SK-N-SH (cell line): ENCODE results near the gene SMIM7. TPM values are rescaled to one million over a fixed set of nuclear protein-coding genes. Genes with fewer than 3 reads are reported as not detected.

Experiments
- CTCF ChIA-PET: fragments of 300-600, 350-600 bp; formaldehyde crosslinking; extraction: SDS; loops from one replicate; lab custom pipeline; 2021; lab: Yijun Ruan, JAX
- POLR2A ChIA-PET: fragments of 350-600 bp; sonication (Branson Sonifier 250); formaldehyde crosslinking; extraction: SDS; loops from one replicate; lab custom pipeline; 2020; ENCODE audit warnings: antibody characterized with exemption, inconsistent platforms; lab: Yijun Ruan, JAX
- DNase-seq: peaks from one replicate; pipeline ENCODE4 v3.0.0; 2012
- H2AFZ ChIP-seq: fragments of 200-600 bp; sonication (generic); 2 replicates; pipeline ENCODE4 v1.8.1; 2016; ENCODE audit warnings: antibody characterized with exemption, mild to moderate bottlenecking, low read depth
- H3F3A ChIP-seq: fragments of 200-600 bp; sonication (generic); replicated peaks from 2 replicates; pipeline ENCODE3; 2016; ENCODE audit warnings: antibody characterized with exemption, mild to moderate bottlenecking; ENCODE audit not compliant: insufficient read depth
- H3K27ac ChIP-seq, 2 experiments: fragments of 200-500 bp in 1 of 2; fragments of 200-600 bp in 1 of 2; sonication (Bioruptor generic) in 1 of 2; sonication (generic), shearing (Covaris generic) in 1 of 2; 2 replicates each; pipeline versions ENCODE4 v1.5.1 to v1.6.1; 2014 to 2016; ENCODE audit warnings: low read depth in 2 of 2, inconsistent platforms in 1 of 2, low read length in 1 of 2, mild to moderate bottlenecking in 1 of 2, mixed read lengths in 1 of 2
- H3K27me3 ChIP-seq: fragments of 200-600 bp; sonication (generic), shearing (Covaris generic); 2 replicates; pipeline ENCODE4 v1.6.1; 2016; ENCODE audit warnings: mixed run types; ENCODE audit not compliant: insufficient read depth
- H3K36me3 ChIP-seq, 2 experiments: fragments of 200-500 bp in 1 of 2; fragments of 200-600 bp in 1 of 2; sonication (Bioruptor generic) in 1 of 2; sonication (generic) in 1 of 2; replicated peaks in 1 of 2; 2 replicates each; pipeline versions ENCODE3 to v1.5.1; 2014 to 2016; ENCODE audit warnings: low read length in 1 of 2, mild to moderate bottlenecking in 1 of 2; ENCODE audit not compliant: insufficient read depth in 2 of 2, control insufficient read depth in 1 of 2
- H3K4me1 ChIP-seq, 2 experiments: fragments of 200-500 bp in 1 of 2; fragments of 200-600 bp in 1 of 2; sonication (Bioruptor generic) in 1 of 2; sonication (generic), shearing (Covaris generic) in 1 of 2; 2 replicates each; pipeline versions ENCODE4 v1.5.1 to v1.6.1; 2014 to 2016; ENCODE audit warnings: low read depth in 1 of 2, low read length in 1 of 2, mixed run types in 1 of 2; ENCODE audit not compliant: insufficient read depth in 2 of 2, control insufficient read depth in 1 of 2
- H3K4me2 ChIP-seq: fragments of 200-600 bp; sonication (generic), shearing (Covaris generic); 2 replicates; pipeline ENCODE4 v1.6.1; 2017; ENCODE audit warnings: mixed run types
- H3K4me3 ChIP-seq, 2 experiments: fragments of 200-500 bp in 1 of 2; fragments of 200-600 bp in 1 of 2; sonication (Bioruptor generic) in 1 of 2; sonication (generic), shearing (Covaris generic) in 1 of 2; 2 replicates each; pipeline versions ENCODE4 v1.5.1 to v1.8.1; 2014 to 2016; ENCODE audit warnings: low read depth in 2 of 2, inconsistent platforms in 1 of 2, low read length in 1 of 2, mild to moderate bottlenecking in 1 of 2, mixed read lengths in 1 of 2, moderate library complexity in 1 of 2
- H3K79me2 ChIP-seq: fragments of 200-600 bp; sonication (generic); 2 replicates; pipeline ENCODE4 v1.8.1; 2017; ENCODE audit warnings: mild to moderate bottlenecking; ENCODE audit not compliant: insufficient read depth
- H3K9ac ChIP-seq: fragments of 200-600 bp; sonication (generic); 2 replicates; pipeline ENCODE4 v1.6.1; 2017; ENCODE audit warnings: mixed run types
- H3K9me2 ChIP-seq: fragments of 200-600 bp; sonication (generic); 2 replicates; pipeline ENCODE4 v1.6.1; 2017; ENCODE audit warnings: mixed run types
- H3K9me3 ChIP-seq: fragments of 200-600 bp; sonication (generic); 2 replicates; pipeline ENCODE4 v1.6.1; 2017; ENCODE audit warnings: mixed run types, mild to moderate bottlenecking, moderate library complexity
- H4K20me1 ChIP-seq: fragments of 200-600 bp; sonication (generic); 2 replicates; pipeline ENCODE4 v1.6.1; 2017; ENCODE audit warnings: mild to moderate bottlenecking, mixed run types; ENCODE audit not compliant: insufficient read depth
- CTCF ChIP-seq: fragments of 200-600 bp; sonication (generic); IDR thresholded peaks from 2 replicates; pipeline ENCODE4 v1.6.1; 2017; ENCODE audit warnings: antibody characterized with exemption, mild to moderate bottlenecking, moderate library complexity
- ELF1 ChIP-seq: IDR thresholded peaks from 2 replicates; pipeline ENCODE4 v1.4.0; 2012
- FOXJ3 ChIP-seq: sonication (generic); formaldehyde crosslinking; IDR thresholded peaks from 2 replicates; pipeline ENCODE4 v1.5.1; 2020; ENCODE audit warnings: mild to moderate bottlenecking, missing genetic modification reagents
- FOXM1 ChIP-seq: IDR thresholded peaks from 2 replicates; pipeline ENCODE4 v1.4.0; 2012; ENCODE audit warnings: low read depth, mild to moderate bottlenecking
- GABPA ChIP-seq: IDR thresholded peaks from 2 replicates; pipeline ENCODE4 v1.4.0; 2012; ENCODE audit warnings: low read depth, mild to moderate bottlenecking
- GATA2 ChIP-seq: sonication (generic); formaldehyde crosslinking; IDR thresholded peaks from 2 replicates; pipeline ENCODE4 v1.5.0; 2020; ENCODE audit warnings: mild to moderate bottlenecking, missing genetic modification reagents
- JUND ChIP-seq: IDR thresholded peaks from 2 replicates; pipeline ENCODE4 v1.4.0; 2012
- NFIC ChIP-seq: IDR thresholded peaks from 2 replicates; pipeline ENCODE4 v1.4.0; 2012; ENCODE audit warnings: borderline replicate concordance
- NRF1 ChIP-seq: IDR thresholded peaks from 2 replicates; pipeline ENCODE4 v1.6.1; 2012; ENCODE audit warnings: low read depth, mild to moderate bottlenecking, low read length
- REST ChIP-seq: IDR thresholded peaks from 2 replicates; pipeline ENCODE4 v1.6.1; 2012; ENCODE audit warnings: mild to moderate bottlenecking, low read depth, low read length, moderate library complexity
- RXRA ChIP-seq: IDR thresholded peaks from 2 replicates; pipeline ENCODE4 v1.4.0; 2012; ENCODE audit warnings: low read depth, mild to moderate bottlenecking, borderline replicate concordance
- TEAD4 ChIP-seq: IDR thresholded peaks from 2 replicates; pipeline ENCODE4 v1.4.0; 2012; ENCODE audit warnings: mild to moderate bottlenecking, borderline replicate concordance; ENCODE audit not compliant: insufficient read depth
- USF2 ChIP-seq: fragments of 150-350 bp; IDR thresholded peaks from 2 replicates; pipeline ENCODE4 v1.6.1; 2017; ENCODE audit warnings: antibody characterized with exemption, low read length, low read depth, borderline replicate concordance
- YY1 ChIP-seq: IDR thresholded peaks from 2 replicates; pipeline ENCODE4 v1.4.0; 2012; ENCODE audit warnings: low read depth, mild to moderate bottlenecking
- WGBS: methylation state at CpG from one replicate; pipeline ENCODE4 v1.1.6; 2017; ENCODE audit warnings: low lambda C conversion rate; 5-methylcytosine and 5-hydroxymethylcytosine counted together
- polyA plus RNA-seq, 3 experiments: library from polyadenylated mRNA; depleted of rRNA; stranded (reverse); fragments of >200 nt; gene quantifications; 2 replicates each; pipeline ENCODE4 v1.2.3, GENCODE V29; 2012

SMIM7 gene
- polyA plus RNA-seq, 1 of the 3 experiments (the other 2 are of a cell fraction), result 74.2 TPM

- TF ChIP-seq REST (no peak), NRF1 (no peak)
Observed at GRCh38 chr19:16611121-16611520, 48.8 kb downstream of the SMIM7 start (continued).

GRCh38 chr19:16609511-16610200 is 50.3 kb downstream of the SMIM7 start:
- Histone ChIP-seq H3K79me2 (peaks cover 100% of the 10 kb centered on the region), H3K9me2 (no peaks in the 10 kb centered on the region), H4K20me1 (peaks cover 93% of the 10 kb centered on the region), H2AFZ (no peak overlapping the region), H3K4me2 (no peak overlapping the region), H3K27me3 (no peaks in the 10 kb centered on the region), H3K9me3 (no peaks in the 10 kb centered on the region), H3F3A (no peaks in the 10 kb centered on the region), H3K4me3 (no peak overlapping the region), H3K9ac (no peak overlapping the region), H3K4me1 (peaks cover 4 to 20% of the 10 kb centered on the region in 2 experiments; a peak in 2 of 4 replicates), H3K36me3 (no peaks in the 10 kb centered on the region), H3K27ac (no peak overlapping the region)
- no peak for DNase-seq
- ChIA-PET POLR2A (no interaction called here), CTCF (interaction anchor here (1.7 kb wide), 1 partner anchor 9 kb away, joined by 4 read pairs; no protein-coding TSS in a partner anchor)
- 86% methylated on average over 5 of the region's 5 CpGs for WGBS
- TF ChIP-seq ELF1, result no peak

- Histone ChIP-seq H3K4me1 (peaks cover 4 to 27% of the 10 kb centered on the region in 2 experiments; a peak in 2 of 4 replicates), H4K20me1 (peaks cover 93% of the 10 kb centered on the region), H3K9me2 (no peaks in the 10 kb centered on the region), H3K9ac (no peak overlapping the region), H3K27me3 (no peaks in the 10 kb centered on the region), H3K9me3 (no peaks in the 10 kb centered on the region), H3K4me3 (no peak overlapping the region), H3F3A (no peaks in the 10 kb centered on the region), H3K36me3 (no peaks in the 10 kb centered on the region), H3K27ac (peak overlapping the region in 1 of 2 experiments; percentile 12; a peak in 1 of 4 replicates), H3K4me2 (no peak overlapping the region), H3K79me2 (peaks cover 100% of the 10 kb centered on the region), H2AFZ (no peak overlapping the region)
- DNase-seq, result no peak
- ChIA-PET CTCF (interaction anchor here (1.0 to 1.7 kb wide), 2 partner anchors 8 to 10 kb away, joined by 3 to 4 read pairs; no protein-coding TSS in a partner anchor), POLR2A (no interaction called here)
- 97% methylated on average over 1 of the region's 1 CpG for WGBS
- no peak for TF ChIP-seq FOXJ3 (CRISPR knock-in tag)
- no peak for TF ChIP-seq NFIC
- TF ChIP-seq USF2, result no peak
- no peak for TF ChIP-seq TEAD4
- no peak for TF ChIP-seq GATA2 (CRISPR knock-in tag)
- TF ChIP-seq FOXM1, result no peak
- TF ChIP-seq CTCF, result no peak
- TF ChIP-seq GABPA, result no peak
- no peak for TF ChIP-seq YY1
- TF ChIP-seq ELF1, result no peak
- TF ChIP-seq RXRA, result no peak
- no peak for TF ChIP-seq REST
- no peak for TF ChIP-seq JUND
Observed at GRCh38 chr19:16608290-16608739, 51.6 kb downstream of the SMIM7 start.
